OCI-LY1 (cell line): ENCODE measurements around the gene ACTR5.

ENCODE experiments used
- H2AFZ ChIP-seq: fragments of 200-600 bp; sonication (generic), shearing (Covaris generic); 2 replicates; pipeline ENCODE4 v1.6.0; 2014; ENCODE audit warnings: antibody characterized with exemption, mild to moderate bottlenecking, low read length
- H3F3A ChIP-seq: fragments of 200-600 bp; sonication (generic), shearing (Covaris generic); 2 replicates; pipeline ENCODE4 v1.6.0; 2014; ENCODE audit warnings: mild to moderate bottlenecking, antibody characterized with exemption, low read length, moderate library complexity; ENCODE audit not compliant: insufficient read depth
- H3K27ac ChIP-seq: fragments of 200-600 bp; sonication (generic); 2 replicates; pipeline ENCODE4 v1.5.1; 2014; ENCODE audit warnings: low read length, mixed run types, mild to moderate bottlenecking, low read depth; ENCODE audit not compliant: poor library complexity, severe bottlenecking
- H3K27me3 ChIP-seq: fragments of 200-600 bp; sonication (generic); 2 replicates; pipeline ENCODE4 v1.6.0; 2014; ENCODE audit warnings: antibody characterized with exemption, mild to moderate bottlenecking, low read length, moderate library complexity; ENCODE audit not compliant: insufficient read depth
- H3K36me3 ChIP-seq: fragments of 200-600 bp; sonication (generic); 2 replicates; pipeline ENCODE4 v1.6.1; 2014; ENCODE audit warnings: mild to moderate bottlenecking, antibody characterized with exemption, low read length, moderate library complexity, mixed read lengths; ENCODE audit not compliant: insufficient read depth
- H3K4me1 ChIP-seq: fragments of 200-600 bp; sonication (generic); 2 replicates; pipeline ENCODE4 v1.5.1; 2014; ENCODE audit warnings: mild to moderate bottlenecking, low read length, moderate library complexity; ENCODE audit not compliant: insufficient read depth, severe bottlenecking
- H3K4me2 ChIP-seq: fragments of 200-600 bp; sonication (generic), shearing (Covaris generic); 2 replicates; pipeline ENCODE4 v1.6.1; 2014; ENCODE audit warnings: low read length
- H3K4me3 ChIP-seq: fragments of 200-600 bp; sonication (generic); 2 replicates; pipeline ENCODE4 v1.5.1; 2014; ENCODE audit warnings: low read length, low read depth, mild to moderate bottlenecking, mixed read lengths; ENCODE audit not compliant: poor library complexity, severe bottlenecking
- H3K79me2 ChIP-seq: fragments of 200-600 bp; shearing (Covaris generic); 2 replicates; pipeline ENCODE4 v1.6.1; 2016; ENCODE audit warnings: mixed run types, low read length, mixed read lengths; ENCODE audit not compliant: insufficient read depth
- H3K9ac ChIP-seq: fragments of 200-600 bp; sonication (generic), shearing (Covaris generic); 2 replicates; pipeline ENCODE4 v1.6.1; 2014; ENCODE audit warnings: mild to moderate bottlenecking, low read length, mixed read lengths
- H3K9me2 ChIP-seq: fragments of 200-600 bp; sonication (generic), shearing (Covaris generic); 2 replicates; pipeline ENCODE4 v1.6.1; 2014; ENCODE audit warnings: low read depth, mild to moderate bottlenecking, low read length, mixed read lengths
- H3K9me3 ChIP-seq: fragments of 200-600 bp; shearing (Covaris generic); 2 replicates; pipeline ENCODE4 v1.6.1; 2014; ENCODE audit warnings: low read length, mixed read lengths
- H4K20me1 ChIP-seq: fragments of 200-600 bp; sonication (generic), shearing (Covaris generic); 2 replicates; pipeline ENCODE4 v1.6.0; 2016; ENCODE audit warnings: mild to moderate bottlenecking, low read length; ENCODE audit not compliant: insufficient read depth
- EZH2 ChIP-seq: fragments of 200-600 bp; sonication (generic), shearing (Covaris generic); IDR thresholded peaks from 2 replicates; pipeline ENCODE4 v1.8.0; 2017; ENCODE audit warnings: borderline replicate concordance, mixed run types, mild to moderate bottlenecking, antibody characterized with exemption, low read length, moderate library complexity, mixed read lengths
- TF ChIP-seq, protein P1 (sequence below): fragments of 200-600 bp; sonication (generic), shearing (Covaris generic); IDR thresholded peaks from 2 replicates; pipeline ENCODE4 v1.5.1; 2017; ENCODE audit warnings: mild to moderate bottlenecking, antibody characterized with exemption, low read length, moderate library complexity, mixed read lengths

The ACTR5 gene

DNA sequence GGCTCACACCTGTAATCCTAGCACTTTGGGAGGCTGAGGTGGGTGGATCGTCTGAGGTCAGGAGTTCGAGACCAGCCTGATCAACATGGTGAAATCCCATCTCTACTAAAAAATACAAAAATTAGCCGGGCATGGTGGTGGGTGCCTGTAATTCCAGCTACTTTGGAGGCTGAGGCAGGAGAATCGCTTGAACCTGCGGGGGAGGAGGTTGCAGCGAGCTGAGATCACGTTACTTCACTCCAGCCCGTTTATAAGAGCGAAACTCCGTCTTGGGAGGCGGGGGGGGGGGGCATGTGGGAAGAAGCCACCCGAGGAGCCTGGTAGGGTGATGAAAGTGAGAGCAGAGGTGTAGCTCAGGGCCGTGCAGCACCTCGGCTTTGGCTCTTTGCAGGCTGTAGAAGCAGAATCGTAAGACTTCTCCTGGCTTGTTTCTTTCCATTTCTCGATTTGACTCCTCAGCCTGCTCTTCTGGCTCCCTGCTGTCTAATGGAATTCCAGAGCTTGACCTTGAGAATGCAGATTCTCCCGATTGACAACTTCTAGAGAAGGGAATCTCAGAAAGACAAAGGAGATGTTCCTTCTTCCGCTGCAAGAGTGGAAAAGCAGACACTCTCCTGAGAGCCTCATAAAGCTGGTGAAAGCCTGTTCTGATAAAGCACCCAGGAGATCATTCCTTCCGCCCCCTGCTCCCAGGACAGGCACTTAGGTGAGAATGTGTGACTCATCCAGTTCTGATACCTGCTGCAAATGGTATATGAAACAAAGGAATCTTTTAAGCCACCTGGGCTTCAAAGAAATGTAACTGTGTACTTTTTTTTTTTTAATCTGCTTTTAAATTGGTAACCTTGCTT lies 31.2 kb downstream of the ACTR5 start:
- no peaks in the 10 kb centered on the region for H3F3A ChIP-seq
- peaks cover 15% of the 10 kb centered on the region for H3K36me3 ChIP-seq
- no peak overlapping the region for H3K9ac ChIP-seq
- H3K27ac ChIP-seq = no peak overlapping the region
- peaks cover 5% of the 10 kb centered on the region for H3K4me1 ChIP-seq
- H3K79me2 ChIP-seq = no peaks in the 10 kb centered on the region
- no peaks in the 10 kb centered on the region for H3K9me2 ChIP-seq
- H2AFZ ChIP-seq = no peak overlapping the region
- H3K4me3 ChIP-seq = no peak overlapping the region
- TF ChIP-seq EZH2 = no peak
- TF ChIP-seq, protein P1, sequence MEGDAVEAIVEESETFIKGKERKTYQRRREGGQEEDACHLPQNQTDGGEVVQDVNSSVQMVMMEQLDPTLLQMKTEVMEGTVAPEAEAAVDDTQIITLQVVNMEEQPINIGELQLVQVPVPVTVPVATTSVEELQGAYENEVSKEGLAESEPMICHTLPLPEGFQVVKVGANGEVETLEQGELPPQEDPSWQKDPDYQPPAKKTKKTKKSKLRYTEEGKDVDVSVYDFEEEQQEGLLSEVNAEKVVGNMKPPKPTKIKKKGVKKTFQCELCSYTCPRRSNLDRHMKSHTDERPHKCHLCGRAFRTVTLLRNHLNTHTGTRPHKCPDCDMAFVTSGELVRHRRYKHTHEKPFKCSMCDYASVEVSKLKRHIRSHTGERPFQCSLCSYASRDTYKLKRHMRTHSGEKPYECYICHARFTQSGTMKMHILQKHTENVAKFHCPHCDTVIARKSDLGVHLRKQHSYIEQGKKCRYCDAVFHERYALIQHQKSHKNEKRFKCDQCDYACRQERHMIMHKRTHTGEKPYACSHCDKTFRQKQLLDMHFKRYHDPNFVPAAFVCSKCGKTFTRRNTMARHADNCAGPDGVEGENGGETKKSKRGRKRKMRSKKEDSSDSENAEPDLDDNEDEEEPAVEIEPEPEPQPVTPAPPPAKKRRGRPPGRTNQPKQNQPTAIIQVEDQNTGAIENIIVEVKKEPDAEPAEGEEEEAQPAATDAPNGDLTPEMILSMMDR = no peak
- no peaks in the 10 kb centered on the region for H3K27me3 ChIP-seq
- H3K4me2 ChIP-seq = no peak overlapping the region
- no peaks in the 10 kb centered on the region for H4K20me1 ChIP-seq
- H3K9me3 ChIP-seq = no peaks in the 10 kb centered on the region; the same call in 1 of the 2 replicates

DNA sequence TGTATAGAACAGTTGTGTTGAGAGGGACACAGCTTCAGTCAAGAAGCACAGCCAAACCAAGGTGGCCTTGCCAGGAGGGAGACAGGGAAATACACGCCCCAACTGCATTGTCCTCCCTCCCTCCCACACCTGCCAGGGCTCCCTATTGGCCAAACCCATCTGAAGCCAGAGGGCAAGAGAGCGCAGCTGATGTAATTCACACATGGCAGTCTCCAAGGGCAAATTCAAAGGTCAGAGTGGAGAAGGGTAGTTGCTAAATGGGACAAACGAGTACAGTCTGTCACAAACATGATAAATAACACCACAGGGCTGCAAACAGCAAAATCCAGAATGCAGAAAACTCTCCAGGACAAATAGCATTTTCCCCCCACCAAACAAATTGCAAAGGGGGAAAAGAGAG lies 34.0 kb downstream of the ACTR5 start:
- H3K79me2 ChIP-seq = no peaks in the 10 kb centered on the region
- H2AFZ ChIP-seq = no peak overlapping the region
- H3K27me3 ChIP-seq = no peaks in the 10 kb centered on the region
- no peak overlapping the region for H3K4me2 ChIP-seq
- H3K36me3 ChIP-seq = no peaks in the 10 kb centered on the region
- no peaks in the 10 kb centered on the region for H3K9me2 ChIP-seq
- H3F3A ChIP-seq = no peaks in the 10 kb centered on the region
- H3K4me1 ChIP-seq = peaks cover 5% of the 10 kb centered on the region
- H4K20me1 ChIP-seq = no peaks in the 10 kb centered on the region
- no peaks in the 10 kb centered on the region for H3K9me3 ChIP-seq
- H3K9ac ChIP-seq = no peak overlapping the region
- H3K27ac ChIP-seq = no peak overlapping the region
- no peak overlapping the region for H3K4me3 ChIP-seq
- TF ChIP-seq, protein P1 = no peak
- no peak for TF ChIP-seq EZH2

GRCh38 chr20:38787870-38788269 lies 39.6 kb downstream of the ACTR5 start:
- Histone ChIP-seq H3K79me2 (no peaks in the 10 kb centered on the region), H3K27ac (no peak overlapping the region), H3K9me2 (no peaks in the 10 kb centered on the region), H3K36me3 (no peaks in the 10 kb centered on the region), H3F3A (no peaks in the 10 kb centered on the region), H3K9me3 (no peaks in the 10 kb centered on the region), H3K9ac (no peak overlapping the region), H3K4me2 (no peak overlapping the region), H3K4me3 (no peak overlapping the region), H4K20me1 (no peaks in the 10 kb centered on the region), H3K27me3 (no peaks in the 10 kb centered on the region), H3K4me1 (no peaks in the 10 kb centered on the region), H2AFZ (no peak overlapping the region)
- TF ChIP-seq EZH2 = no peak
- TF ChIP-seq, protein P1 = no peak
